Spleen (tissue), 7 donors: ENCODE data around the gene GGPS1.
"Not testable (repeated sequence)": the region's sequence is repeated elsewhere in the genome, so short reads cannot be mapped to it uniquely, and the experiment has no call there.

ENCODE experiments used
- CTCF ChIP-seq, 11 experiments: fragments of 200-600 bp in 7 of 11; fragments of 450-650 bp in 4 of 11; sonication (generic) in 4 of 11; IDR thresholded peaks in 8 of 11; conservative IDR thresholded peaks in 3 of 11; 1 replicate in 7 of 11; 2 replicates in 4 of 11; pipeline versions ENCODE4 v1.4.0 to v1.8.0; 2016 to 2021; ENCODE audit warnings: antibody characterized with exemption in 11 of 11, inconsistent platforms in 4 of 11, mild to moderate bottlenecking in 1 of 11
- POLR2A ChIP-seq, 3 donors: fragments of 450-650 bp; IDR thresholded peaks; one replicate each; pipeline ENCODE4 v1.5.1; 2017; ENCODE audit warnings: antibody characterized with exemption in 3 of 3, mild to moderate bottlenecking in 1 of 3
- POLR2AphosphoS5 ChIP-seq, 3 donors: sonication (generic); formaldehyde crosslinking; IDR thresholded peaks; one replicate each; pipeline ENCODE4 v1.5.1; 2017; ENCODE audit warnings: antibody characterized with exemption in 3 of 3
- donor health status: DM: no; HTN: no; CAD: no; lungs with moderate emphysema.
- donor health status: DM: no; HTN: no; CAD: no.
- donor health status: DM: no; HTN: no; CAD: no.

GRCh38 chr1:235364189-235364588, 35.8 kb downstream of the GGPS1 start:
- TF ChIP-seq POLR2AphosphoS5 (IDR thresholded peaks at IDR 0.05); POLR2A (IDR thresholded peaks at IDR 0.05); CTCF (IDR thresholded peaks at IDR 0.05 in 8 of 11, conservative IDR thresholded peaks at IDR 0.05 in 3 of 11): not testable (repeated sequence)
